Epidermal melanocyte (primary cell): ENCODE data around the gene GALNT10.

ENCODE experiments used
- DNase-seq: peaks from one replicate; pipeline ENCODE4 v3.0.0; 2011; ENCODE audit warnings: low spot score; ENCODE audit not compliant: insufficient read length

GALNT10 gene

DNA sequence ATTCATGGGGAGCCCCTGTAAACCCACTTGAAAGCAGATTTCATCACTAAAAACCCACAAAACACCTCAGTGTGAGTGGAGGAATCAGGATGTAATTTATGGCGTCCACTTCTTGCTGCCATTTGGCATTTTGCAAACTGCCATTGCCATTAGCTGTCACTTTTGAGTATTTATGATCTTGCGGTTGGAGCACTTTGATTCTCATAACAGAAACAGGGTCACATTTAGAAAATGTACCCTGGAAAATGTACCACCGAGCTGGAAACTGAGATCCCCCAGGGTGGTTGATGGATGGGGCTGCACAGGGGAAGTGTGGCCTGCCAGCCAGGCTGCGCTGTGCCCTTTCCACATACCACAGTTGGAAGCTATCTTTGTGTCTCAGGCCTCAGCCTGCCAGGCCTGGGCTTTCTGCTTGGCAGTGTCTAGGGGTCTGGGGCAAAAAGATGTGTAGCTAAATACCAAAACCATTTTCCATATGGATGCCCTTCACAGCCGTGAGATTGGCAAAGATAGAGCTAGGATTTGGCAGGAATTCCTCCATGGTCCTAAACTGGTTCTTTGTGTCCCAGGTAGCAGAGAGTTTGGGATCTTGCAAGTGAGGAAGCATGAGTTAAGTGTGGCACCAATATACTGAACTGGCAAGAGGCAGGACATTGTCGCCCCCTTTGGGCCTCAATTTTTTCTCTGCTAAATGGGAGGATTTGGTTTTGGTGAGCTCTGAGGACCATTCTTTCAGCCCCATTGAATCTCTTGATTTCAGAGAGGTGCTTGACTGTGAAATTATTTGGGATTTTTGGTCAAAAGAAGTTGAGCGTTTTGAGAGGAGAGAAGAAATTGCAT is 46.2 kb downstream of the GALNT10 start:
- no peak for DNase-seq

DNA sequence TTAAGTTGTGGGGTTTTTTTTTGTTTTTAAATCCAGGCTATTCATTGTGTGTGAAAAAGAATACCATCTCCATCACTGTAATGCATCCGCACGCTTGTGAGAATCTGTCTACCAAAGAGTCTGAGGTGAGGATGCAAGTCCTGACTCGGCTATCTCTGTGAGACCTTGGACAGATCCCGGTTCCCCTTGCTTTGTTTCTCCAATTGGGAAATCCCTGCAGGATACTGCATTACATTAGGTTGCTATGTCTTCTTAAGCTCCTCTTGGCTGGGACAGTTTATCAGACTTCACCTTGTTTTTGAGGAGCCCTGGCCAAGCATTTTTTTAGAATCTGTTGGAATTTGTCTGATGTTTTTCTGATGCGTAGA is 46.8 kb downstream of the GALNT10 start:
- DNase-seq: no peak

- DNase-seq: no peak
These were observed 47.4 kb downstream of the GALNT10 start for GRCh38 chr5:154237946-154238345.

DNA sequence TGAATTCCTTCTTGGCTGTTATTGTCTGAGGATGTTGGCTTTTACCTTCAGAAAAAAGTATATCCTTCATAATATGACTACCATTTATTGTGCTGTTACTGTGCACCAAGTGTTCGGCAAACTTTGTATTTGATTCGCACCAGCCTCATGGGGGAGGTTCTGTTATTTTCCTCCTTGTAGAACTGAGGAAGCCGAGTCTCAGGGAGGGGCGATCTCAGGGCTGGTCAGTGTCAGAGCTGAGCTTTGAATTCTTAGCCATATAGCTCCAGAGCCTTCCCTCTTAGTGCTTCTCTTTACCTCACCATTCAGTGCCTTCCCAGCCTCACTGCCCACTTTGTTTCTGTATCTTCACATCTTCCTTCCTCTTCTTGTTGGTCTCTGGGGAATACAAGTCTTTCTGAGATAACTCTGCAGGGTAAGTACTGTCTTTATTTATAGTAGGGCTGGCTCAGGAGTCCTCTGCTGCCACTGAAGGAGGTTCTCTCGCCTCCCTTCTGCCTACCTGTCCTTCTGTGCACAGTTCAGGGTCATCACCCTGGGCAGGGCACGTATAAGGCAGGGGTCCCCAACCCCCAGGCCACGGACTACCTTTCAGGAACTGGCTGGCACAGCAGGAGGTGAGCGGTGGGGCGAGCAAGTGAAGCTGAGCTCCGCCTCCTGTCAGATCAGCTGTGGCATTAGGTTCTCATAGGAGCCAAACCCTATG is 48.4 kb downstream of the GALNT10 start:
- DNase-seq: no peak

DNA sequence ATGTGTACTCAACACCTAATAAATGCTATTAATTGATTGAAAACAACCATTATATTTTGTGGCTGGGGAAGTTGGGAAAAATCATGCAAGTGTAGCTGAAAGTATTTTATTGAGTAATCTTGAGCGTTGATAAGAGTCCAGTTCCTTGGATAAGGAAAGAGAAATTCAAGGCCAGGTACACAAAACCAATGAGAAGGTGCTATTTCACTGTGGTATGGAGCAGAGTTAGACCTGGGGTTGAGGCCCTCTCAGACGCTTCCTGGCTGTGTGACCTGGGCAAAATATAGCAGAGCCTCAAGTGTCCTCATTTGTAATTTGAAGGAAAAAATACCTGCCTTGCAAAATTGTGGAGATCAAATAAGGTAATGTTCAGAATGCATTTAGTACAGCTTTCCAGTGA is 50.1 kb downstream of the GALNT10 start:
- DNase-seq: no peak

GRCh38 chr5:154241021-154241420 is 50.5 kb downstream of the GALNT10 start:
- DNase-seq: no peak

- DNase-seq: no peak
These were observed 51.9 kb downstream of the GALNT10 start for GRCh38 chr5:154242442-154242841.

- no peak for DNase-seq
These were observed 52.4 kb downstream of the GALNT10 start for GRCh38 chr5:154242964-154243376.

GRCh38 chr5:154243736-154244135 is 53.2 kb downstream of the GALNT10 start:
- no peak for DNase-seq

DNA sequence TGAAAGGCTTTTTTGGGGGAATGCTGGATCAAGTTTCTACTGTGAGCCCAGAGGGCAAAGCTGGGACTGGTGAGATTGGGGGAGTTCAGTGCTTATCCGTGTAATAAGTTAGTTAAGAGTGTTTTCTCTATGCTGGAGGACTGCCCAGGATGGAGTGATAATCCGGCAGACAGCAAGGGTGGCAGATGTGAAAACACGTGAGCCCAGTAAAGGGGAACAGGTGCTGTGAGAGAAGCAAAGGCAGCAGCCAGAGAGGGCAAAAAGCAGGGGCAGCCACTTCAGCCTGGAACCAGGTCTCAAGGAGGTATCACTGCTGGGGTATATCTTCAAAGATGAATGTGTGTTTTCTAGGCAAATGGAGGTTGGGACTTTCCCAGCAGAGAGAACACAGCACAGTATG is 53.9 kb downstream of the GALNT10 start:
- DNase-seq: no peak

DNA sequence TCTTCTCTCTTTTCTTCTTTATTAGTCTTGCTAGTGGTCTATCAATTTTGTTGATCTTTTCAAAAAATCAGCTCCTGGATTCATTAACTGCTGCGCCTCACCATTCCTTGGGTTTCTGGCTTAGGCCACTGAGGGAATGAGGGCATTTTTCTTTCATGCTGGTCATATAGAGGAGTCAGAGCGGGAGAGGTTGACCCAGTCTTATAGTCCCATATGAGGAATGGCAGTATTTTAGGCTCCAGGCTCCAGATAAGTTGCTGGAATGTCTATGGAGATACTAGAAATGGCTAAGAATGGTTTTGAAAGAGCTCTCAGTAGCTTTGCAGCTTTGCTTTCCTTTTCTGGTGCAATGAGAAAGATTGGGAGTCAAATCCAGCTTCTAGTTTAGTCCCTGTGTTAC is 58.2 kb downstream of the GALNT10 start:
- DNase-seq: no peak

DNA sequence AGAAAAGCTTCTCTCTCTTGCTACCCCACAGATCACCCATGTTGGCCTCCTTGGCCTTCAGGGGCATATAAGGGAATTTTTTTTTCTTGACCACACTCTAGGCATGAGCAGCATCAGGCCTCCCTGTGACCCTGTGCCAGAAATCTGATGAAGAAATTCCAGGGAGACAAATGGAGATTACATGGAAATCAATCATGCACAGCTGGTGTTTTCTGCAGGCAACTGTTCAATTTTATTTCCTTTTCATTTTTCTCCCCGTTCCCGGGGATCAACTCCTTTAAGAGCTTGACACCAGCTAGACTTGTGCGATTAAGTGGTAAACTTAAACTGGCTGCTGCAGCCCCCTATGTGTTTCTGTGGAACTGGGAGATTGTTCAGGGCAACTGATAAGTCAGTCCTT is 59.3 kb downstream of the GALNT10 start:
- no peak for DNase-seq

GRCh38 chr5:154251529-154251928 is 61.0 kb downstream of the GALNT10 start:
- no peak for DNase-seq

GRCh38 chr5:154253807-154254206 is 63.3 kb downstream of the GALNT10 start:
- no peak for DNase-seq

GRCh38 chr5:154254896-154255295 is 64.4 kb downstream of the GALNT10 start:
- DNase-seq: no peak

GRCh38 chr5:154257046-154257445 is 66.5 kb downstream of the GALNT10 start:
- no peak for DNase-seq

DNA sequence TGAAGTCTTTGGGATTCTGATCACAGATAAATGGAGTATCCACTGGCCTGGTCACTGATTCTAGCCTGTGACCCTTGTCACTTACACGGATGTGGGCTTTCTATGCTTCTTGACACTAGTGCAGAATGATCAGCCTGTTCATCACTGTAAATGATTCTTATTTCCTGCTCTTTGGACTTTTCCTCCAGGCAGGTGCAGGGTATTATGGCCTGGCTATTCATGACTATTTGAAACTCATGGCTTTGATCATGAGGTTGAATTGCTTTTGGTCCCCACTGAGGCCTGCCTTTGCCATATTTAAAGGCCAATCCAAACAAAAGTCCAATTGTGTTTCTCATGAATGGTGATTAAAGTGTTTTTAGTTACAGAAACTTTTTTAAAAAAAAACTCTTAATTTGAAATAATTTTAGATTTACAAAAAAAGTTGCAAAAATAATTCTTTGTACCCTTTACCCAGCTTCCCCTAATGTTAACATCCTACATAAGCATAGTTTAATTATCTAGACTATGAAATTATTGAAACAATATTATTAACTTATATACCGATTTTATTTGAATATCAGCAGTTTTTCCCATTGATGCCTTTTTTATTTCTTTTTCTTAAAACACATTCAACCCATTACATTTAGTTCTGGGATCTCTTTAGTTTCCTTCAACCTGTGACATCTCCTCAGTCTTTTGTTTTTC is 68.1 kb downstream of the GALNT10 start:
- no peak for DNase-seq

DNA sequence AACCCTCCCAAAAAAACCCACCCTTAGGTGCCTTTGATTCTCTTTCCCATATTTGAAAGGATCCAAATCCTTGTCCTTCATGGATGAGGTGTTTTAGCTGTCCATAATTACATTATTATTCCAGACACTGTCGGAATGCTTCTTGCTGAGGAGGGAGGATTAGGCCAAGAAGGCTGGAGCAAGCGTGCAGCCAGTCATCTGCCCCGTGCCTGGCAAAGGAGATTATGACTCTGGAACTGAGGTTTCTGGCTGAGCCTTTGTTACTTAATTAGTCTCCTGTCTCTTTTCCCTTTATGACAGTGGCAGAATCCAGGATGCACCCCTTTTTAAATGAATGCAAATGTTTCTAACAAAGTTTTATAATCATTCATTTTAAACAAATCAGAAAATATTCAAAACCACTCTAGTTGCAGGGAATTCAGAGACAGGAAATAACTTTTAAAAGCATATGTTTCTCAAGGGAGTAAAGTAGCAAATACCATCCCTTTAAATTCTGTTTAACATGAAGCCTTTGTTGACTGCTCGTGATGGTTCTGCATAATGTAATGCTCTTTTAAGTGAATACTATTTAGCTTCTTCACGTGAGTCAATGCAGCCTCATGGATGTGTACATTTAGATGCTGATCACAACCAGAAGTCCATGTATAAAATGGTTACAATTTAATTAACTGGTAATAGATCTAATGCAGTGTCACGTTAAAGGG is 69.8 kb downstream of the GALNT10 start:
- no peak for DNase-seq

GRCh38 chr5:154262342-154262741 is 71.8 kb downstream of the GALNT10 start:
- DNase-seq: no peak

DNA sequence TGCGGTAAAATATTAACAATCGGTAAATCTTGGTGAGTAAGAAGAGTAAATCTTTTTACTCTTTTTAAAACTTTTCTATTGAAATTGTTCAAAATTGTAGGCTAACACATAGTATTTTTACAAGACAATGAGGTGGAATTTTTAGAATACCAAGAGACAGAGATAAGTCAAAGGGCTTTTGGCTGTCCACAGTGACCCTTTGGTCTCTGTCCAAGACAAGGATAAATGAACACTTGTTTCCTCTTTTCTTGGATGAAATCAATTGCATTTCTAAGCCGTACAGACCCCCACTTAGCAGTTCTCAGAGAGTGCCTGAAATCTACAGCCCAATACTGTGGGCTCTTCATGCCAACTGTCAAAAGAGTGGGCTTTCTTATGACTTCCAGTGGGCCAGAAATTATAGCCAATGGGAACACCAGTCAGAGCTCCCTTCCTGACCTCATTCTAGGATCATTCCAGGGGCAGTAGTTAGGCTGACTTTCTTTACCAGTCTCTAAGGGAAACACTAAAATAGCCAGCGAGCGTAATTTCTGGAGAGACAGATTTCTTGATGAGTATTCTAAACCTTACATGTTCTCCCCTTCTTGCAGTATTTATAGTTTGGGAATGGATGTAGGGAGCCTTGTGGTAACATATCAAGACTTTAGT is 74.1 kb downstream of the GALNT10 start:
- no peak for DNase-seq

DNA sequence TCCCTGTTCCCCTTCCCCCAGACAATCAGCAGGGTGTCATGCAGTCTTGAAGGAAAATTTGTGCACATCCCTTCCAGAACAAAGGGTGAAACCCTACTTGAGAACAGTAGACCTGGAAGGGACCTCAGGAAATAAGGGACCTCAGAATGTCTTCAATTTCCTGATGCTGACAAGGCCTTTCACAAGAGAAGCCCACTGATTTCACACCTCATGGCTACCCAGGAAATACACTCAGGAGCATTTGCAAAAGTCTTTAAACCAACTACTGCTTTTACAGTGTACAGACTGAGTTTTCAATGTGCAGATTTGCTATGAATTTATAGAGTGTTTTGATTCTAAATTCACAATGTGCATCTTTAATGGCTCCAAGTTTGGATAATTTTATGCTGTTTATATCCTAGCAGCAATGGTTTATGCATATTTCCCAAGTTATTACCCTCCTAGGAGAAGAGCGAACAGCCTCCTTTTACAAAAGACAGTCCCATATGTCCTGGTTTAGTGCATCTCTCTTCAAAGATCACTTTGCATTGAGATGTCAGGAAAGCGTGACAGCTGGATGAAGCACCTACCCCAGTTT is 74.8 kb downstream of the GALNT10 start:
- no peak for DNase-seq
